Effector memory CD4-positive, alpha-beta T cell (primary cell): Measurements from ENCODE around the gene GPRC5C.

Source experiments
- DNase-seq, 3 donors: peaks; one replicate each; pipeline ENCODE4 v3.0.0-alpha.2; 2020
- H3K27ac ChIP-seq: 2 replicates; pipeline ENCODE4 v1.7.0; 2013; ENCODE audit warnings: mild to moderate bottlenecking, low read length, moderate library complexity; ENCODE audit not compliant: insufficient read depth, poor library complexity, severe bottlenecking
- H3K27me3 ChIP-seq: replicated peaks from 2 replicates; pipeline ENCODE4 v1.7.0; 2013; ENCODE audit warnings: mild to moderate bottlenecking, low read length; ENCODE audit not compliant: insufficient read depth, control insufficient read depth, poor library complexity, severe bottlenecking
- H3K36me3 ChIP-seq: 2 replicates; pipeline ENCODE4 v1.7.0; 2013; ENCODE audit warnings: mild to moderate bottlenecking, low read length, moderate library complexity; ENCODE audit not compliant: control insufficient read depth, insufficient read depth
- H3K4me1 ChIP-seq: 2 replicates; pipeline ENCODE4 v1.7.0; 2013; ENCODE audit warnings: low read length, mild to moderate bottlenecking; ENCODE audit not compliant: control insufficient read depth, insufficient read depth, poor library complexity, severe bottlenecking
- H3K4me3 ChIP-seq: 2 replicates; pipeline ENCODE4 v1.7.0; 2013; ENCODE audit warnings: low read length, low read depth, mild to moderate bottlenecking; ENCODE audit not compliant: insufficient read depth, poor library complexity, severe bottlenecking
- H3K9me3 ChIP-seq: 2 replicates; pipeline ENCODE4 v1.7.0; 2013; ENCODE audit warnings: mild to moderate bottlenecking, low read length, moderate library complexity; ENCODE audit not compliant: control insufficient read depth

Gene GPRC5C

DNA sequence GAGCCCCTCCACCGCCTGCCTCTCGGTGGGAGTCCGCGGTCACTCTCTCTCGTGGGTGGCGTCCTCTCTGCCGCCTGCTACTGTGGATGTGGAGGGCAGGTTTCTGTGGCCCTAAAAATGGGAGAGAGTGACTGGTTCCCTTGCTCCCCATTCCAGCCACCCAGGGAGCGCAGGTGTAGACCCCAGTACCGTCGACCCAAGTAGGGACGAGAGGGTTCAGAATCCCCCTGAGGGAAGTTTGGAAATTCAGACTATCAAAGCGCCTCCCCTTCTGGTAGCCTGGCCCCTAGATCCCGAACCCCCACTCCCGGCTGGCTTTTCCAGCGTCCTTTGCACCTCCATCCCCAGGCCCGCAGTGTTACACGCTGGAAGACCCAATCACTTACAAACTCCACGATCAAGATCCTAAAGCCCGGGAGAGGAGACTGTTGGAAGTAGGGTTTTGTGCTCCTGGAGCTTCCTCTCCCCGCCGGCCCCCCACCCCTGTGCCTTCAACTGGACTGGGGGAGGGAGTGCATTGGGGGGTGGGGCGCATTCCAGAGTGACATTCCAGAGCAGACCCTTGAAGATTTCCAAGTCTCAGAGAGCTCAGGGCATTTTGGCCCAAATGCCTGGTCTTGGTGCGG is 991 bp downstream of the GPRC5C start:
- H3K36me3 ChIP-seq: no peaks in the 10 kb centered on the region
- H3K27ac ChIP-seq: no peak overlapping the region
- no peak overlapping the region for H3K4me3 ChIP-seq
- peaks cover 19% of the 10 kb centered on the region for H3K4me1 ChIP-seq
- no peaks in the 10 kb centered on the region for H3K9me3 ChIP-seq
- H3K27me3 ChIP-seq: peaks cover 38% of the 10 kb centered on the region
- no peak for DNase-seq

DNA sequence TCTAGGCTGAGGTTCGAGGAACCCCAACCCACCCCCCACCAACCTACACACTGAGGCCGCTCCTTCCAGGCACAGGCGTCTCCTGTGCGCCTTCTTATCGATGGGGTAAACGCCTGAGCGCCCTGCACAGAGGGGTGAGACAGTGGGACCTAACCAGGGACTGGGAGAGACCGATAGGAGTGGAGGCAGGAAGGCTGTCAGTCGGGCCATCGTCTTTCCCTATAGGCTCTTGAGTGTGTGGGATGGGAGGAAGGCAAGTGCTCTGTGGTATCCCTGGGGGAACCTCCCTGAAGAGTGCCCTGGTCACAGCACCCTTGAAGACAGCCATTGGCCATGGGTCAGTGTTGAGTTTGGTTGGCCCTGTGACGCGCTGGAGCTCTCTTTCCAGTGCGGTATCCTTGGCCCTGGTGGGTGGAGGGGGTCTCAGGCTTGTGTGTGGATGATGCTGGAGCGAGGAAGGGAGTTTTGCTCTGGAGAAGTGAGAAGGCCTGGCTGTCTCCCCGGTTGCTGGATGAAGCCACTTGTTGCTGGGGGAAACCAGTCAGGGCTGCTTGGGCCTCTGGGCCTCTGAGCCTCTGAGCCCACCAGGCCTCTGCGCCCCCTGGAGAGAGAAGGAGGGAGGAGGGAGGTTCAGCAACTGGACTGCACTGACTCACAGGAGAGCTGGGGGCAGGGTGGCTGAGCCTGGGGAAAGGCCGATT is 1.7 kb downstream of the GPRC5C start:
- Histone ChIP-seq H3K4me1 (peaks cover 19% of the 10 kb centered on the region), H3K36me3 (no peaks in the 10 kb centered on the region), H3K27ac (no peak overlapping the region), H3K9me3 (no peaks in the 10 kb centered on the region), H3K27me3 (peaks cover 38% of the 10 kb centered on the region), H3K4me3 (no peak overlapping the region)
- DNase-seq: no peak

DNA sequence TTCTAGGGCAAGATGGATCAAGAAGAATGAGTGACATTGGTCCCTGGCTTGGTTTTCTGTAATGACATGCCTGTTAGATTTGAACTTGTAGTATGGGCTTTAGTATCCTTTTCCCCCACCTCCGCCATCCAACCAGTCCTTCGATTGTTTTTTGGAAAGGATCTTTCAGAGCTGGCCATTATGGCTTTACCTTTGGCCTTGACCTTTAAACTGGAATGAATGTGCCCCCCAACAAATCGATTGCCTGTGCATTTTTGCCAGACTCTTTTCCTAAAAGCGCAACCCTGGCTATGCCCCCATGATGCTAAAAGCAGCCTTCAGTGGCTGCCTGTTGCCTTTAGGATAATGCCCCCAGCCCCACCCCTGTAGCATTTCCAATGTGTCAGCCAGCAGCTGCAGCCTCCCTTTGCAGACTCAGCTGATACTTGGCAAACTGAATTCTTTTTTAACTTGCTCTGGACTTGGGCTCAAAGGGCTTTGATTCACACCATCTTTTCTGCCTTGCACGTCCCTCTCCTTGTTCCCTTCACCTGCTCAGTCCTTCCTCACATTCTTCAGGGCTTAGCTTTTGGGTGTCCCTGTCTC is 4.0 kb downstream of the GPRC5C start:
- Histone ChIP-seq H3K27ac (no peak overlapping the region), H3K9me3 (no peaks in the 10 kb centered on the region), H3K4me3 (no peak overlapping the region), H3K4me1 (peaks cover 13% of the 10 kb centered on the region), H3K36me3 (no peaks in the 10 kb centered on the region), H3K27me3 (peaks cover 33% of the 10 kb centered on the region)
- no peak for DNase-seq

DNA sequence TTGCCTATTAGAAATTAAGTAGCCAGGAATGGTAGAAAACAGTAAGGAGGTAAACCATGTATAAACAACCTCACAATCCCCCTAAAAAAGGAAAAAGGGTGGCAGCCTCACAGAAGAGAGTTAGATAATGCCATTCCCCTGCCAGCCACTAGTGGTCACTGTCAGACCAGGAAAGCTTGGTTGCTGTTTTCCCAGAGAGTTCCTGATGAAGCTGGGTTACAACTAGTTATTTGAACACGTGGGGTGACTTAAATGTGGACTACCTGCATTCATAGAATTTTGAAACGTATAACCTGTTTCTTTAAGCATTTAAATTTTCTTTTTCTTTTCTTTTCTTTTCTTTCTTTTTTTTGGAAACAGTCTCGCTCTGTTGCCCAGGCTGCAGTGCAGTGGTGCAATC is 5.8 kb downstream of the GPRC5C start:
- no peaks in the 10 kb centered on the region for H3K36me3 ChIP-seq
- H3K9me3 ChIP-seq: no peaks in the 10 kb centered on the region
- no peak overlapping the region for H3K4me3 ChIP-seq
- DNase-seq: no peak
- no peak overlapping the region for H3K27ac ChIP-seq
- H3K4me1 ChIP-seq: no peaks in the 10 kb centered on the region
- H3K27me3 ChIP-seq: peaks cover 16% of the 10 kb centered on the region

DNA sequence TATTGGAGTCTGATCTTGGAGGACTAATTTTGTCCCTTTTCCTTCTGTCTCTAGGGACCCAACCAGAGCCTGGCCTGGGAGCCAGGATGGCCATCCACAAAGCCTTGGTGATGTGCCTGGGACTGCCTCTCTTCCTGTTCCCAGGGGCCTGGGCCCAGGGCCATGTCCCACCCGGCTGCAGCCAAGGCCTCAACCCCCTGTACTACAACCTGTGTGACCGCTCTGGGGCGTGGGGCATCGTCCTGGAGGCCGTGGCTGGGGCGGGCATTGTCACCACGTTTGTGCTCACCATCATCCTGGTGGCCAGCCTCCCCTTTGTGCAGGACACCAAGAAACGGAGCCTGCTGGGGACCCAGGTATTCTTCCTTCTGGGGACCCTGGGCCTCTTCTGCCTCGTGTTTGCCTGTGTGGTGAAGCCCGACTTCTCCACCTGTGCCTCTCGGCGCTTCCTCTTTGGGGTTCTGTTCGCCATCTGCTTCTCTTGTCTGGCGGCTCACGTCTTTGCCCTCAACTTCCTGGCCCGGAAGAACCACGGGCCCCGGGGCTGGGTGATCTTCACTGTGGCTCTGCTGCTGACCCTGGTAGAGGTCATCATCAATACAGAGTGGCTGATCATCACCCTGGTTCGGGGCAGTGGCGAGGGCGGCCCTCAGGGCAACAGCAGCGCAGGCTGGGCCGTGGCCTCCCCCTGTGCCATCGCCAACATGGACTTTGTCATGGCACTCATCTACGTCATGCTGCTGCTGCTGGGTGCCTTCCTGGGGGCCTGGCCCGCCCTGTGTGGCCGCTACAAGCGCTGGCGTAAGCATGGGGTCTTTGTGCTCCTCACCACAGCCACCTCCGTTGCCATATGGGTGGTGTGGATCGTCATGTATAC is 8.0 kb downstream of the GPRC5C start:
- H3K4me1 ChIP-seq: no peaks in the 10 kb centered on the region
- no peak for DNase-seq
- no peaks in the 10 kb centered on the region for H3K36me3 ChIP-seq
- H3K27ac ChIP-seq: no peak overlapping the region
- no peaks in the 10 kb centered on the region for H3K27me3 ChIP-seq
- H3K9me3 ChIP-seq: no peaks in the 10 kb centered on the region
- H3K4me3 ChIP-seq: no peak overlapping the region

DNA sequence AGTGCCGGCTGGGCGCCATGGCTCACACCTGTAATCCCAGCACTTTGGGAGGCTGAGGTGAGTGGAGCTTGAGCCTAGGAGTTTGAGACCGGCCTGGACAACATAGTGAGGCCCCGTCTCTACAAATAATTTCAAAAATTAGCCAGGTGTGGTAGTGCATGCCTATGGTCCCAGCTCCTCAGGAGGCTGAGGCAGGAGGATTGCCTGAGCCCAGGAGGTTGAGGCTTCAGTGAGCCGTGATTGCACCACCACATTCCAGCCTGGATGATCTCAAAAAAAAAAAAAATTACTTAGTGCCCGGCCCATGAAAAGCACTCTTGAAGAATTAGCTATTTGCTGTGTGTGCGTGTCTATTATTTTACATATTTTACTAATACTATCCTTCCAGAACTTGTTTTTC is 9.6 kb downstream of the GPRC5C start:
- Histone ChIP-seq H3K4me3 (no peak overlapping the region), H3K9me3 (no peaks in the 10 kb centered on the region), H3K27ac (no peak overlapping the region), H3K4me1 (no peaks in the 10 kb centered on the region), H3K27me3 (no peaks in the 10 kb centered on the region), H3K36me3 (no peaks in the 10 kb centered on the region)
- DNase-seq: no peak

DNA sequence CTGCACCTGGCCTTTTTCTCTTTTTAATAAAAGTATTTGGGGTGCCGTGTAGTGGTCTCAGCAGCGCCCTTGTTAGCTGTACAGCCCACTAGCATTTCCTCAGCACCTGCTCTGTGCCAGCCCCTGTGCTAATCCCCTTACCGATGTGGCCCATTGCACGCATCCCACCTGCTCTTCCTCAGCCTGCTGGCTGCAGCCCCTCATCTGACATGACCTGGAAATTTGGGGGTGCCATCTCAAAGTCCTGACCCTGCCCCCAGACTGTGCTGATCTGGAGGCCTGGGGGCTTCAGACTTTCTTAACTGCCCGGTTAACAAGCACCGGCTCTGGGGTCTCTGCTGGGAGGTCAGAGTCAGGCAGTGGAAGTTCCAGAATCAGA is 10.4 kb downstream of the GPRC5C start:
- Histone ChIP-seq H3K27me3 (no peaks in the 10 kb centered on the region), H3K9me3 (no peaks in the 10 kb centered on the region), H3K36me3 (no peaks in the 10 kb centered on the region), H3K4me3 (no peak overlapping the region), H3K4me1 (no peaks in the 10 kb centered on the region), H3K27ac (no peak overlapping the region)
- no peak for DNase-seq

DNA sequence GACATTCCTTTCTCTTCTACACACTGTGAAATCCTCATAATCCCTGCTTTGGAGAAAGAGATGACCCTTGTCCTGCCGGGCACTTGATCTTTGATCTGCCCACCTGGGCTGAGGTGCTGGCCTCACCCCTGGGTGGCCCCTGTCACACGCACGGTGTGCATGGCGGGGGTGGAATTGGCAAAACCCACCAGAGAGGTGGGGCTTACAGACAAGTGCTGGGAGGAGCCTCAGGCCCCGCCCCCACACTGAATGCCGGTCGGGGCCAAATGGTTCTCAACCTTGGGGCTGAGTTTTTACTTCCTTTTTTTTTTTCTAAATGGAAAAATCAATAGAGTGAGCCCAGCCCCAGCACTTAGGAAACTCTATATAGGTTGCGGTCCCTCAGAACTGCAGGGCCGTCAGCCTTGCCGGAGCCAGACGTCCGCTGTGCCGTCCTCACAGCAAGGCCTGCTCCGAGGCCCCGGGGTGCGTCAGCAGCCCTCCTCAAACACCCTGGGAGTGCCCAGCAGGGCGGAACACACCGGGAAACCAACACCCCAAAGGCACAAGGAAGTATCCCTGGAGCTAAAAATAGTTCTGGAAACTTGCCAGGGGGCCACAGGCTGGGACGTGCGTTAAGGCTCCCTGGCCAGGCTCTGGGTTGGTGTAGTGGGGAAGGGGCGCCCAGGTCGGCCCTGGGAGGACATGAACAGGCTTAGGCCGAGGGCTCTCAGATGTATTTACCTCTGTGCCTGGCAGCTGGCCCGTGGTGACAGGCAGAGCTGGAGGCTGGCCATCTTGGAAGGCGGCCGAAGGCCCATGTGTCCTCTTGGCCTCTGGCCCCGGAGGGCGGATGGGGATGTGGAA is 11.0 kb downstream of the GPRC5C start:
- Histone ChIP-seq H3K36me3 (no peaks in the 10 kb centered on the region), H3K27ac (no peak overlapping the region), H3K4me1 (no peaks in the 10 kb centered on the region), H3K9me3 (no peaks in the 10 kb centered on the region), H3K4me3 (no peak overlapping the region), H3K27me3 (no peaks in the 10 kb centered on the region)
- DNase-seq: no peak

DNA sequence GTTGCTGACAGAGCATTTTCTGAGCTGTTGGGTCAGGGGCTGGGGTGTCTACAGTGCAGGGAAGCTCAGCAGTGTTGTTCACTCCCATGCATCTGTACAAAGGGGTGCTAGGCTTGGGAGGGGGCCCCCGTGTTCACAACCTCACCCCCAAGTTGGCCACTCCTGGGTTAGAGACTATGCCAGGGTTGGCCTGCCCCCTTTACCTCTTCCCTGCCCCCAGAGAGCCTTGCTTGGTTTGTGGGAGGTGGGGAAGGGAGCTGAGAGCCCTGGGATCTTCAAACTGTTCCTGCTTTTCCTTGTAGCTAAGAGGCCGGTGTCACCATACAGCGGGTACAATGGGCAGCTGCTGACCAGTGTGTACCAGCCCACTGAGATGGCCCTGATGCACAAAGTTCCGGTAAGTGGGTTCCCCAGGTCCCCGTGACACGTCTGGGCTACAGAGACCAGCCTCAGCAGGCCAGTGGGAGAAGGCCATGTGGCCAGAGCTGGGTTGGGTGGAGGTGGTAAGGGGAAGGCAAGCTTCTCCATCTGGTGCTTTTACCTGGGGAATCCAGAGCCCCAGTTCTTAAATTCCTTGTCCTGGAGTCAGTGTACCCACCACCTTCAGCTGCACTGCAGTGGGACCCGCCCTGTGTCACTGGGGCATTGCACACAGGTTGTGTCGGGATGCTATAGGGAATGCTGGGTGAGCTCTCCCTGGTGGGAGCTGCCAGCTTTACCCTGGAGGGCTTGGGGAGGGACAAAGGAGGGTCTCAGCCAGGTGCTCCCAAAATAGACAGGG is 11.8 kb downstream of the GPRC5C start:
- no peaks in the 10 kb centered on the region for H3K27me3 ChIP-seq
- H3K27ac ChIP-seq: no peak overlapping the region
- H3K9me3 ChIP-seq: no peaks in the 10 kb centered on the region
- H3K4me3 ChIP-seq: no peak overlapping the region
- no peak for DNase-seq
- H3K4me1 ChIP-seq: no peaks in the 10 kb centered on the region
- no peaks in the 10 kb centered on the region for H3K36me3 ChIP-seq
